Activated naive CD8-positive, alpha-beta T cell treated with anti-CD3 and anti-CD28 coated beads, Interleukin-2, amount 10 ng/mL, durations not matched to agents 7 days and 5 days (primary cell): ENCODE data around the gene DNAJC13. TPM values are rescaled to one million over a fixed set of nuclear protein-coding genes. Genes with fewer than 3 reads are reported as not detected.
"Not testable (repeated sequence)": the region's sequence is repeated elsewhere in the genome, so short reads cannot be mapped to it uniquely, and the experiment has no call there.

Source experiments
- ATAC-seq: fragments of 150-1000 bp; cut with Tn5 transposase; one replicate; pipeline ENCODE4 v1.10.0; 2021; ENCODE audit warnings: low read depth, moderate library complexity
- POLR2A ChIA-PET: fragments of 350-600 bp; sonication (Branson Sonifier 250); formaldehyde crosslinking; loops from one replicate; lab custom pipeline; 2021; ENCODE audit warnings: antibody characterized with exemption; lab: Charles Lee
- DNase-seq: peaks from one replicate; pipeline ENCODE4 v3.0.0; 2021
- H3K27ac Mint-ChIP-seq: one replicate; pipeline ENCODE4 v1.8.0; 2022; ENCODE audit warnings: mild to moderate bottlenecking, mixed read lengths
- H3K27me3 Mint-ChIP-seq: one replicate; pipeline ENCODE4 v1.8.0; 2022; ENCODE audit warnings: mild to moderate bottlenecking, moderate library complexity, mixed read lengths
- H3K36me3 Mint-ChIP-seq: one replicate; pipeline ENCODE4 v1.8.0; 2021; ENCODE audit warnings: mild to moderate bottlenecking, mixed read lengths
- H3K4me1 Mint-ChIP-seq: one replicate; pipeline ENCODE4 v1.8.0; 2021; ENCODE audit warnings: mixed read lengths
- H3K4me3 Mint-ChIP-seq: one replicate; pipeline ENCODE4 v1.8.0; 2022; ENCODE audit warnings: mild to moderate bottlenecking, moderate library complexity, mixed read lengths
- H3K9me3 Mint-ChIP-seq: one replicate; pipeline ENCODE4 v1.8.0; 2021; ENCODE audit warnings: mixed read lengths
- total RNA-seq, 2 experiments: library from RNA; stranded (reverse); gene quantifications; one replicate each; pipeline ENCODE4 v1.2.3, GENCODE V29; 2021

DNAJC13 gene
- total RNA-seq, 2 experiments from 2014 or later = 38.5 to 40.4 TPM

DNA sequence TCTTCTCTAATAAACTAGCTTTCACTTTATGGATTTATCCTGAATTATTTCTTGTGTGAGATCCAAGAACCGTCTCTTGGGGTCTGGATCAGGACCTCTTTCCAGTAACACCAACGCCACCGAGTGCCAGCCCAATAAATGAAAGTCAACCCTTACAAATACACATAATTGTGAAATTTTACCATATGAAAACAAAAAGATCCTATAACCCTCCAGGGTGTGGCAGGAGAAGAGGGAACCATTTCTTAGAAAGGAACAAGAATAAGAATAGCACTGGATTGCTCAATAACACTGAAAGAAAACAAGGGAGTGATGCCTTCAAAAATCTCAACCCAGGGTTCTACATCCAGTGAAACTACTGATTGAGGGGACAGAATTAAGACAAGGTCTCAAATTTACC is 128.2 kb downstream of the DNAJC13 start:
- ATAC-seq (no peak), DNase-seq (no peak)
- Mint-ChIP-seq H3K27ac (no peak overlapping the region), H3K27me3 (no peaks in the 10 kb centered on the region), H3K4me3 (no peak overlapping the region), H3K36me3 (peaks cover 22% of the 10 kb centered on the region), H3K9me3 (no peaks in the 10 kb centered on the region), H3K4me1 (peaks cover 40% of the 10 kb centered on the region)
- POLR2A ChIA-PET = no interaction called here

DNA sequence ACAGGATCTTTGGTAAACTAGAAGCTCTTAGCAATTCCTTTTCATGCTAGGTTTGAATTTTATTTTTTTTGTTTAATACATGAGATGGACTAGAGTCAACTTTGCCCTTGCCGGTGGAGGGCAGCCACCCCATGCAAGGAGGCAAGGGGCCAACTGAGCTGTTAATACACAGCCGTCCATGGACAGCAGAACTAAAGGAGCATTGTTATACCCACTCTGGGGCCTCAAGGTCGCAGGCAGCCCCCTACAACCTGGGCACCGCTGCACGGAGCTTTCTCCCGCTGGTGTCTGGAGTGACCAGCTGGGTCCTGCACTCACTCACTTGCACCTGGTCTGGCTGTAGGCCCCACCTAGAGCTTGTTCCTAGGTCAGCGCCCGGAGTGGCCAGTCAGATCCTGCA is 131.9 kb downstream of the DNAJC13 start:
- peaks cover 5% of the 10 kb centered on the region for H3K36me3 Mint-ChIP-seq
- DNase-seq (no peak), ATAC-seq (no peak)
- POLR2A ChIA-PET = no interaction called here
- H3K9me3 Mint-ChIP-seq = no peaks in the 10 kb centered on the region
- no peak overlapping the region for H3K27ac Mint-ChIP-seq
- H3K4me1 Mint-ChIP-seq = peaks cover 32% of the 10 kb centered on the region
- H3K27me3 Mint-ChIP-seq = no peaks in the 10 kb centered on the region
- no peak overlapping the region for H3K4me3 Mint-ChIP-seq

DNA sequence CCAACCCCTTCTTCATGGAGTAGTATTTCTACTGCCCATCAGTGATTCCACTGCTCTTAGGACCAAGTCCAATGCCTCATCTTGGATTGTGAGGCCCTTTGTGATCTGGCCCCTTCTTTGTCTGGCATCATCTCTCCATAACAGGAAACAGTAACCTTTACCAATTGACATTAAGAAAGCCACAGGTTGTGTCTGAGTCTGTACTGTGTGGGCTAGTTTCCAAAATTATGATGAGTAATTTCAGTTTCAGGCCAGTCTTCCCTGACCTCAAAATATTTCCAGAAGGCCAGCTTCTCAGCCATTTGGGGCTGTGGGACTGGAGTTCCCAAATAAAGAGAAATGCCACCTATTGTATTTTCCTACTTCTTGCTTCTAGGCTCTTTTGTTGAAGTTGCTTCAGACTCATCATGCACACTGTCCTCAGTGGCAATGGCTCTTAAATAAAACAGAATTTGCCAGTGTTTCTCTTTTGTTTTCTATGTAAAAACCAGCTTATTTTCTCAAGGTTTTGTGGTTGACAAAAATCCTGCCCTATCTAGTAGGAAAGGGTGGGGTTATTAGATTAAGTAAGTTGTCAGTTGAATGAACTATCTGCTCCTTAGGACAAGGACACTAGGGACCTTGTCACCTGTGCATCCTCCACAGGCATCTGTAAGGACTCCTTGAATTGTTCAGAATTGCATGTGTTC is 132.7 kb downstream of the DNAJC13 start:
- no peaks in the 10 kb centered on the region for H3K9me3 Mint-ChIP-seq
- H3K27ac Mint-ChIP-seq = peak overlapping the region; percentile 75
- POLR2A ChIA-PET = interaction anchor here (0.6 kb wide), 1 partner anchor 108 kb away, joined by 6 read pairs; no protein-coding TSS in a partner anchor
- H3K36me3 Mint-ChIP-seq = peaks cover 5% of the 10 kb centered on the region
- ATAC-seq (peak; percentile 73), DNase-seq (no peak)
- H3K4me1 Mint-ChIP-seq = peaks cover 27% of the 10 kb centered on the region
- peak overlapping the region; percentile 23 for H3K4me3 Mint-ChIP-seq
- no peaks in the 10 kb centered on the region for H3K27me3 Mint-ChIP-seq

DNA sequence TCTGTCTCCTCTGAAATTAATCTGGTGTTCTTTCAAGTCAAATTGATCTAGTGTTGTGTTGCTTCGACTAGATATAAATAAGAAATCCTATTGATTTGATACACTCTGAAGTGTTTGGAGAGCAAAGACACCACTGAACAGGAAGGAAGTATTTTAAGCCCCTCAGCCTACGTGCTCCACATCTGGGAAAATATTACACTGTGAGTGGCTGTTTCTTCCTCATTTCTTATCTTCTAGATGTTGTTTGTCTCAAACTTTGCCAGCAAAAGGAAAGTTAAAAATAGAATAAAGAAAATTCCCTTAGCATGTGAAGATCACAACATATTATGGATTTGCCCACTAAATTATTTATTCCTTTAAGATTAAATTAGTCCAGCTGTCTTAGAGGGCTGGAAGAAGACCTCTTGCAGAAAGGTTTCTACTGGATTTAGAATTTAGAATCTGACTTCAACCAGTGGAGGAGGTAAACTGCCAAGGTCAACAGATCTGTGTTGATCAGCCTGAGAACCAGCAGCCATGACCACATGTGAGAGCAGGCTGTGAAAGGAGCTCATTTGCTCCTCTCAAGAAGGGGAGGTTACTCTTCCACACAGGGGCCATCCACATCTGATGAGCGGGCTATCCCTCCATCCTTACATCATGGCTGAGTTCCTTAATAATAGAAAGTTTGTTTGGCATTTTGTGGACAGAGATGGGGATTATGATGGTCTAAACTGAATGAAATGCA is 133.4 kb downstream of the DNAJC13 start:
- Mint-ChIP-seq H3K27me3 (no peaks in the 10 kb centered on the region), H3K4me3 (peak overlapping the region; percentile 2), H3K36me3 (peaks cover 2% of the 10 kb centered on the region), H3K4me1 (peaks cover 25% of the 10 kb centered on the region), H3K9me3 (no peaks in the 10 kb centered on the region), H3K27ac (peak overlapping the region; percentile 51)
- POLR2A ChIA-PET = no interaction called here
- peak; percentile 30 for ATAC-seq
- DNase-seq = no peak

DNA sequence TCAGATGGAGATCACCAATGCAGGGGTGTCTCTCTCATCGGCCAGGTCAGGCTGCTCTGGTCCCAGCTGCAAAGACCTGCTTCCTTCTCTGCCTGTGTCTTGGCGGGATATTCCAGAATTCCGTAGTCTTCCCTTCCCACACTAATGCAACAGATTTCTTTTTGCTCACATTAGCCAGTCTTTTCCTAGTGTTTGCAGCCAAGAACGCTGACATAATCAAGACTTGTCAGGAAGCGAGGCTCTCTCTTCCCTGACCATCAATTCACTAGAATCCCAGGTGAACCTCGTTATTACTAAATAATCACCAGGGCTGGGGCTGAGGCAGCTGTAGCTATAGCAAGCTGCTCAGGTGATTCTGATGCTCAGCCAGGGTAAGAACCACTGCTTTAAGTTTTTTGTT is 136.5 kb downstream of the DNAJC13 start:
- Mint-ChIP-seq H3K4me3 (no peak overlapping the region), H3K4me1 (peaks cover 20% of the 10 kb centered on the region), H3K27ac (no peak overlapping the region), H3K9me3 (no peaks in the 10 kb centered on the region), H3K27me3 (no peaks in the 10 kb centered on the region), H3K36me3 (peaks cover 4% of the 10 kb centered on the region)
- ATAC-seq (no peak), DNase-seq (no peak)
- POLR2A ChIA-PET = no interaction called here

DNA sequence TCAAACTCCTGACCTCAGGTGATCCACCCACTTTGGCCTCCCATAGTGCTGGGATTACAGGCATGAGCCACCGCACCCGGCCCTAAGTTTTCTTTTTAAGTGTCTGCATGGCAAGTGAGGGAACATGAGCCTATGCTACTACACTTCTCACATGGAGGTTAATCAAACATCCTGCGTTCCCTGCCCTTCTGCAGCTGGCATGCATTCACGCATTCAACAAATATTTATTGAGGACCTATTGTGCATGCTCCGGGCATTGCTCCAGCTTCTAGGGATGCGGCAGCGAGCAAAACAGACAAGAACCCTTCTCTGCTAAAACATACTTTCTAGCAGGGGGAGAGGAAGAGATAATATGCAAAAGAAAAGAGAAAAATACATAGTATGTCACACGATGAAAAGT is 137.1 kb downstream of the DNAJC13 start:
- DNase-seq (no peak), ATAC-seq (no peak)
- Mint-ChIP-seq H3K27ac (no peak overlapping the region), H3K27me3 (no peaks in the 10 kb centered on the region), H3K9me3 (no peaks in the 10 kb centered on the region), H3K36me3 (peaks cover 4% of the 10 kb centered on the region), H3K4me1 (peaks cover 18% of the 10 kb centered on the region), H3K4me3 (no peak overlapping the region)
- POLR2A ChIA-PET = no interaction called here

DNA sequence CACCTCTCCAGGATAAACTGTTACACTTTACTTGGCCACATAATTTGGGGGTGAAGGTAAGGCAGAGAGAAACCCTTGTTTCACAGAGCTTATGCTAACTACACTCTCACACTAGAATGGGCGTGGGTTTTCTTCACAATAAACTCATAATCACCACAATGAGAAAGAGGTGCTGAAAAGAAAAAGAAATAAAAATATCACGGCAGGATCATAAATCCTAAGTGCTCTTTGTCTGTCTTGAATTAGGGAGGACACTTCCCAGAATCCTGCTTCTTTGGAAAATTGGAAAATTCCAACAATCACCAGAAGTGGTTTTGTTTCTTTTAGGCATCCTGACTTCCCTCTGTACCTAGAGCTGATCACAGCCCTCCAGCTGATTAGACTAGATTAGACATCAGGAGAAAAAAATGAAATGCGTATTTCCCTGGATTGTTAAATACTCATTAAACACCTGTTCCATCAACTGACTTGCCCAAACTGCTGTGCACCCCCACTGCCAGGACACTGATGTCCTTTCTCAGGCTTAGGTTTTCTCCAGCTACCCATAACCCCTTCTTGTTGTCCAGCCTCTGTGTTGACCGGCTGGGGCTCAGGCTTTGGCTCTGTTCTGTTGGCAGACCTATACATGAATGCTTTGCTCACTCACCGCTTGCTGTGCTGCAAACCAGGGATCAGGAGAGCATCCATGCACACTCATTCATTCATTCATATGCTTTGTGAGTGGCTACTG is 138.2 kb downstream of the DNAJC13 start:
- ATAC-seq (no peak), DNase-seq (no peak)
- peaks cover 2% of the 10 kb centered on the region for H3K36me3 Mint-ChIP-seq
- H3K27ac Mint-ChIP-seq = no peak overlapping the region
- H3K4me1 Mint-ChIP-seq = peaks cover 8% of the 10 kb centered on the region
- POLR2A ChIA-PET = no interaction called here
- no peaks in the 10 kb centered on the region for H3K27me3 Mint-ChIP-seq
- no peaks in the 10 kb centered on the region for H3K9me3 Mint-ChIP-seq
- no peak overlapping the region for H3K4me3 Mint-ChIP-seq

DNA sequence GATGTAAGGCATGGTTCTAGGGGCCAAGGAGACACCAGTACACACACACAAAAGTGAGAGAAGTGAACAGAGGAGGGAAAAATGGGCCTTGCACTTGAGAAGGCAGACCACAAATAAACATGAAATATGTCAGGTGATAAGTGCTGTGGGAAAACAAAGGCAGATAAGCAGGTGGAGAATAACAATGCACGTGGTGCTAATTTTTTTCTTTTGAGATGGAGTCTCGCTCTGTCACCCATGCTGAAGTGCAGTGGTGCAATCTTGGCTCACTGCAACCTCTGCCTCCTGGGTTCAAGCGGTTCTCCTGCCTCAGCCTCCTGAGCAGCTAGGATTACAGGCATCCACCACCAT is 138.7 kb downstream of the DNAJC13 start:
- ATAC-seq, H3K9me3 Mint-ChIP-seq, H3K4me3 Mint-ChIP-seq, H3K27ac Mint-ChIP-seq, POLR2A ChIA-PET, H3K4me1 Mint-ChIP-seq, DNase-seq, H3K36me3 Mint-ChIP-seq, H3K27me3 Mint-ChIP-seq: not testable (repeated sequence)

DNA sequence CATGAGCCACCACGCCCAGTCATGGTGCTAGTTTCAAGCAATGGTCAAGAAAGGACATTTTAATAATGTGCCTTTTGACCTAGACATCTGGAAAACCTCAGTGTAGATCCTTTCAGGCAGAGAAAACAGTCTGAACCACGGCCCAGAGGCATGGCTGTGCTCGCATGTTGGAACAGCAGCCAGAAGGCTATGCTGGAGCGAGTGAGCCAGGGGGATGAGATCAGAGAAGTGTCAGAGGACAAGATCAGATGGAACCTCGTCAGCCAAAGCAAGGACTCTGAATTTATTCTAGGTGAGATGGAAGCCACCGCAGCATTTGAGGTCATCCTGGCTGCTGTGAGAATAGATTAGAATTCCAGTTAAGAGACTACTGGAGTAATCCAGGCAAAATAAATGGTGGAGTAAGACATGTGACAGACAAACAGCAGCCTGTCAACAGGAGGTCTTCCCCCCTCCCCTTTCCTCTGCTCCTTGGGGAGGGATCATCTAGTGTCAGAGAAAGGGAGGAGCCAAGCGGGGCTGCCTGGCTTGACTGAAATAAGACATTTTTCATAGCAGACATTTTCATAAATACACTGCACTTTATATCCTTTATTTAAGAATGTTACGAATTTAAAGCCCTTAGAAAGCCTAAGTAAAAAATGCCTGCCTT is 139.3 kb downstream of the DNAJC13 start:
- POLR2A ChIA-PET = no interaction called here
- H3K9me3 Mint-ChIP-seq = no peaks in the 10 kb centered on the region
- ATAC-seq (no peak), DNase-seq (no peak)
- H3K36me3 Mint-ChIP-seq = peaks cover 2% of the 10 kb centered on the region
- H3K27me3 Mint-ChIP-seq = no peaks in the 10 kb centered on the region
- H3K27ac Mint-ChIP-seq = no peak overlapping the region
- no peak overlapping the region for H3K4me3 Mint-ChIP-seq
- peaks cover 2% of the 10 kb centered on the region for H3K4me1 Mint-ChIP-seq

DNA sequence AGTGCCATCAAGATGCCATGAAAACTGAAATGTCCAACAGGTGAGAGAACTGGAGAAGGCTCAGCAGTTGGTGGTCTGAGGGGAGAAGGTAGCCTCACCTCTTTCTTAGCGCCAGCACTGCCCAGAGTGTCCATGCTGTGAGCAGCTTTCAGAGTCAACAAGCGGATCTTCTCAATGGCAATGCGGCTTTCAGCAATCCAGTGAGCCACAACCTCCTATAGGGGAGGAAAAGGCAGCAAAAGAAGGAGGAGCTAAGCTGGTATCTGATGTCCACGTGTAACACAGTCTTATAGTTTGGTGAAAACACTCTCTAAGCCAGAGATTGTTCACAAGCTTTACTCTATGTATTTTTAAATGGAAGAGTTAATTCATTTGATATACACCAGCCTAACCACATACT is 143.7 kb downstream of the DNAJC13 start:
- POLR2A ChIA-PET = no interaction called here
- Mint-ChIP-seq H3K27ac (no peak overlapping the region), H3K36me3 (peaks cover 24% of the 10 kb centered on the region), H3K27me3 (no peaks in the 10 kb centered on the region), H3K9me3 (no peaks in the 10 kb centered on the region), H3K4me3 (no peak overlapping the region), H3K4me1 (no peaks in the 10 kb centered on the region)
- ATAC-seq (no peak), DNase-seq (no peak)

DNA sequence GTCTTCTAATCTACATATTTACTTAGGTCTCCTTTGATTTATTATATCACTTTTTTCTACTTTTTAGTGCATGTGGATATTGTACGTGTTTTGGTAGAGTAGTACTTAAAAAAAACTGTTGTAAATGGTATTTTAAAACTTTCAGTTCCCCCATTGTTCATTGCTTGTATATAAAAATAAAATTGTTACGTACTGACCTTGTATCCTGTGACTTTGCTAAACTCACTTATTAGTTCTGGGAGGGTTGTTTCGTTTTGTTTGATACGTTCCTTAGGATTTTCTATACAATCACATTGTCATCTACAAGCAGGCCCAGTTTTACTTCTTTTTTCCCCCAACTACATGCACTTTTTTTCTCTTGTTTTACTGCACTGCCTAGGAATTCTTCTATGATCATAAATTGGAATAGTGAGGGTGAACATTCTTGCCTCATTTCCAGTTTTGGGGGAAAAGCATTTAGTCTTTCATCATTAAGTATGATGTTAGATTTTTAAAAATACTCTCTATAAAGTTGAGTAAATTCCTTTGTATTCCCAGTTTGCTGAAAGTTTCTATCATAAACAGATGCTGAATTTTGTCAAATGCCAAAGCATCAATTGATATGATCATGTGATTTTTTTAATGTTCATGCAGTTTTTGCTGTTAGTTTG is 146.2 kb downstream of the DNAJC13 start:
- peaks cover 22% of the 10 kb centered on the region for H3K36me3 Mint-ChIP-seq
- POLR2A ChIA-PET = no interaction called here
- H3K4me3 Mint-ChIP-seq = no peak overlapping the region
- H3K27ac Mint-ChIP-seq = no peak overlapping the region
- no peak for DNase-seq
- no peaks in the 10 kb centered on the region for H3K4me1 Mint-ChIP-seq
- H3K27me3 Mint-ChIP-seq = no peaks in the 10 kb centered on the region
- H3K9me3 Mint-ChIP-seq = no peaks in the 10 kb centered on the region
- ATAC-seq = no peak

DNA sequence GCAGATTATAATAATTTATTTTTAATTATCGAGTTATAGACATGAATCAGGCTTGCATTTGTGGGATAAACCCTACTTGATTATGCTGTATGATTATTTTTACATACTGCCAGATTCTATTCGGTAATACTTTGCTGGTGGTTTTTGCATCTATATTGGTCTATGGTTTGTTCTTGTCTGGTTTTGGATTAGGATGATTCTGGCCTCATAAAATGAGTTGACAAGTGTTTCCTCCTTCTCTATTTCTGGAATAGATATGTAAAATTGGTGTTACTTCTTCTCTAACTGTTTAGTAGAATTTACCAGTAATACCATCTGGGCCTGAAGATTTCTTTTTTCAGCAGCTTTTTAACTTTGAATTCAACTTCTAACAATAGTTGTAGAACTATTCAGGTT is 146.8 kb downstream of the DNAJC13 start:
- H3K9me3 Mint-ChIP-seq = no peaks in the 10 kb centered on the region
- H3K36me3 Mint-ChIP-seq = peaks cover 24% of the 10 kb centered on the region
- DNase-seq (no peak), ATAC-seq (no peak)
- POLR2A ChIA-PET = no interaction called here
- no peaks in the 10 kb centered on the region for H3K27me3 Mint-ChIP-seq
- no peak overlapping the region for H3K4me3 Mint-ChIP-seq
- no peaks in the 10 kb centered on the region for H3K4me1 Mint-ChIP-seq
- no peak overlapping the region for H3K27ac Mint-ChIP-seq

DNA sequence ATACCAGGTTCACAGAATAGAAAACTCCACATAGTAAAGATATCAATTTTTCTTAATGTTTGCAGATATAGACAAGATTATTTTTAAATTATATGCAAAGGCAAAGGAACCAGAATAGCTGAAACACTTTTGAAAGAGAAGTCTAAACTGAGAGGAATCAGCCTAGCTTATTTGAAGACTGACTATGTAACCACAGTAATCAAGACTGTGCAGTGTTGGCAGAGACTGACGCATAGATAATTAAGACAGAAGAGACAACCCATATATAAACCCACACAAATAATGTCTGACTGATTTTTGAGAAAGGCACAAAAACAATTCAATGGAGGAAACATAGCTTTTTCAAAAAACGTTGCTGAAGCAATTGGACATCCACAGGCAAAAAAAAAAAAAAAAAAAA is 151.1 kb downstream of the DNAJC13 start:
- Mint-ChIP-seq H3K36me3 (peaks cover 34% of the 10 kb centered on the region), H3K27ac (no peak overlapping the region), H3K27me3 (no peaks in the 10 kb centered on the region), H3K4me3 (no peak overlapping the region), H3K4me1 (no peaks in the 10 kb centered on the region), H3K9me3 (no peaks in the 10 kb centered on the region)
- no peak for DNase-seq
- POLR2A ChIA-PET = interaction anchor here (0.6 kb wide), 1 partner anchor 25 kb away, joined by 3 read pairs; no protein-coding TSS in a partner anchor
- no peak for ATAC-seq
